Esophagus (tissue), 2 donors: ENCODE measurements around the gene CLASP1. TPM values are rescaled to one million over a fixed set of nuclear protein-coding genes. Genes with fewer than 3 reads are reported as not detected.
"Not testable (repeated sequence)": the region's sequence is repeated elsewhere in the genome, so short reads cannot be mapped to it uniquely, and the experiment has no call there.

Experiments
- H3K27ac ChIP-seq, 2 donors: one replicate each; pipeline ENCODE4 v1.5.1; 2013; ENCODE audit warnings: low read depth in 2 of 2, mild to moderate bottlenecking in 2 of 2, inconsistent platforms in 1 of 2, low read length in 1 of 2, moderate library complexity in 1 of 2
- H3K27me3 ChIP-seq, 2 donors: one replicate each; pipeline ENCODE4 v1.6.1; 2013; ENCODE audit warnings: low read length in 2 of 2, control low read depth in 1 of 2, mild to moderate bottlenecking in 1 of 2; ENCODE audit not compliant: insufficient read depth in 2 of 2, control insufficient read depth in 1 of 2
- H3K36me3 ChIP-seq, 2 donors: one replicate each; pipeline ENCODE4 v1.6.1; 2013; ENCODE audit warnings: low read length in 1 of 2; ENCODE audit not compliant: control insufficient read depth in 2 of 2, insufficient read depth in 2 of 2
- H3K4me1 ChIP-seq, 2 donors: one replicate each; pipeline ENCODE4 v1.6.1; 2013; ENCODE audit warnings: low read length in 1 of 2; ENCODE audit not compliant: control insufficient read depth in 2 of 2, insufficient read depth in 2 of 2
- H3K4me3 ChIP-seq, 2 donors: one replicate each; pipeline ENCODE4 v1.5.1; 2013; ENCODE audit warnings: low read length in 2 of 2, mild to moderate bottlenecking in 2 of 2, low read depth in 1 of 2, moderate library complexity in 1 of 2
- H3K9me3 ChIP-seq, 2 donors: one replicate each; pipeline ENCODE4 v1.6.1; 2013; ENCODE audit warnings: mild to moderate bottlenecking in 2 of 2, low read depth in 1 of 2, low read length in 1 of 2, moderate library complexity in 1 of 2; ENCODE audit not compliant: control insufficient read depth in 2 of 2, insufficient read depth in 1 of 2
- WGBS, 2 donors: extraction: QIAGEN DNeasy Blood & Tissue Kit; methylation state at CpG; one replicate each; pipeline ENCODE4 v1.1.7; 2013; 5-methylcytosine and 5-hydroxymethylcytosine counted together
- polyA plus RNA-seq, 2 donors: library from polyadenylated mRNA; stranded (reverse); fragments of 200-250 nt; gene quantifications; one replicate each; pipeline ENCODE4 v1.2.3, GENCODE V29; 2013
- donor health status: healthy with polysubstance abuse.
- donor health status: Bipolar disorder and iron deficiency.

CLASP1 gene
- polyA plus RNA-seq, 2 donors, result 9.1 to 9.8 TPM

GRCh38 chr2:121570667-121571055 is 78.6 kb downstream of the CLASP1 start:
- Histone ChIP-seq H3K27me3 (no peaks in the 10 kb centered on the region), H3K4me1 (peaks cover 0 to 2% of the 10 kb centered on the region in 2 donors), H3K27ac (no peak overlapping the region), H3K4me3 (no peak overlapping the region), H3K9me3 (no peaks in the 10 kb centered on the region), H3K36me3 (no peaks in the 10 kb centered on the region)
- WGBS, 2 donors, result 44 to 46% methylated on average over 2 of the region's 2 CpGs

- Histone ChIP-seq H3K27ac (no peak overlapping the region), H3K36me3 (no peaks in the 10 kb centered on the region), H3K4me3 (no peak overlapping the region), H3K9me3 (no peaks in the 10 kb centered on the region), H3K4me1 (peaks cover 3 to 5% of the 10 kb centered on the region in 2 donors), H3K27me3 (no peaks in the 10 kb centered on the region)
- WGBS, 2 donors, result 82 to 83% methylated on average over 2 of the region's 2 CpGs
These were observed 79.1 kb downstream of the CLASP1 start for GRCh38 chr2:121570036-121570666.

- 66% methylated on average over 4 of the region's 4 CpGs for WGBS, 2 donors
- peaks cover 3 to 5% of the 10 kb centered on the region in 2 donors for H3K4me1 ChIP-seq
- no peaks in the 10 kb centered on the region for H3K9me3 ChIP-seq
- H3K4me3 ChIP-seq, result no peak overlapping the region
- H3K27me3 ChIP-seq, result no peaks in the 10 kb centered on the region
- H3K36me3 ChIP-seq, result no peaks in the 10 kb centered on the region
- H3K27ac ChIP-seq, result no peak overlapping the region
These were observed 81.3 kb downstream of the CLASP1 start for GRCh38 chr2:121567957-121568409.

- no peak overlapping the region for H3K27ac ChIP-seq
- H3K4me1 ChIP-seq, result peaks cover 3 to 5% of the 10 kb centered on the region in 2 donors
- no peak overlapping the region for H3K4me3 ChIP-seq
- H3K27me3 ChIP-seq, result no peaks in the 10 kb centered on the region
- WGBS, 2 donors, result 77 to 83% methylated on average over 7 of the region's 7 CpGs
- no peaks in the 10 kb centered on the region for H3K9me3 ChIP-seq
- H3K36me3 ChIP-seq, result no peaks in the 10 kb centered on the region
These were observed 81.8 kb downstream of the CLASP1 start for GRCh38 chr2:121567452-121567851.

GRCh38 chr2:121565389-121566250 is 83.6 kb downstream of the CLASP1 start:
- Histone ChIP-seq H3K9me3 (no peaks in the 10 kb centered on the region), H3K27ac (no peak overlapping the region), H3K36me3 (no peaks in the 10 kb centered on the region), H3K27me3 (no peaks in the 10 kb centered on the region), H3K4me1 (peaks cover 3 to 5% of the 10 kb centered on the region in 2 donors), H3K4me3 (no peak overlapping the region)
- WGBS, 2 donors, result 57 to 65% methylated on average over 5 of the region's 5 CpGs

- H3K4me3 ChIP-seq, result no peak overlapping the region
- no peak overlapping the region for H3K27ac ChIP-seq
- no peaks in the 10 kb centered on the region for H3K27me3 ChIP-seq
- peaks cover 3 to 5% of the 10 kb centered on the region in 2 donors for H3K4me1 ChIP-seq
- WGBS, 2 donors, result 70 to 82% methylated on average over 3 of the region's 3 CpGs
- no peaks in the 10 kb centered on the region for H3K9me3 ChIP-seq
- no peaks in the 10 kb centered on the region for H3K36me3 ChIP-seq
These were observed 84.4 kb downstream of the CLASP1 start for GRCh38 chr2:121564905-121565304.

- H3K9me3 ChIP-seq, H3K36me3 ChIP-seq, H3K4me1 ChIP-seq, H3K27ac ChIP-seq, H3K27me3 ChIP-seq, H3K4me3 ChIP-seq: not testable (repeated sequence)
- WGBS, 2 donors, result 65 to 75% methylated on average over 1 of the region's 1 CpG
These were observed 85.5 kb downstream of the CLASP1 start for GRCh38 chr2:121563754-121564153.

- no peaks in the 10 kb centered on the region for H3K36me3 ChIP-seq
- H3K4me1 ChIP-seq, result peaks cover 3 to 5% of the 10 kb centered on the region in 2 donors
- H3K9me3 ChIP-seq, result no peaks in the 10 kb centered on the region
- 69 to 72% methylated on average over 4 of the region's 4 CpGs for WGBS, 2 donors
- H3K4me3 ChIP-seq, result no peak overlapping the region
- H3K27me3 ChIP-seq, result no peaks in the 10 kb centered on the region
- no peak overlapping the region for H3K27ac ChIP-seq
These were observed 86.7 kb downstream of the CLASP1 start for GRCh38 chr2:121562269-121563176.

GRCh38 chr2:121561617-121562268 is 87.5 kb downstream of the CLASP1 start:
- 61 to 64% methylated on average over 2 of the region's 2 CpGs for WGBS, 2 donors
- Histone ChIP-seq H3K4me1 (peaks cover 3% of the 10 kb centered on the region in 2 donors), H3K36me3 (no peaks in the 10 kb centered on the region), H3K27ac (no peak overlapping the region), H3K9me3 (no peaks in the 10 kb centered on the region), H3K27me3 (no peaks in the 10 kb centered on the region), H3K4me3 (no peak overlapping the region)
